ENCODE measurements around the gene SNTN.
"Not testable (repeated sequence)": the region's sequence is repeated elsewhere in the genome, so short reads cannot be mapped to it uniquely, and the experiment has no call there.

Gene SNTN
- 0 reads per million in 4 experiments for total RNA-seq

DNA sequence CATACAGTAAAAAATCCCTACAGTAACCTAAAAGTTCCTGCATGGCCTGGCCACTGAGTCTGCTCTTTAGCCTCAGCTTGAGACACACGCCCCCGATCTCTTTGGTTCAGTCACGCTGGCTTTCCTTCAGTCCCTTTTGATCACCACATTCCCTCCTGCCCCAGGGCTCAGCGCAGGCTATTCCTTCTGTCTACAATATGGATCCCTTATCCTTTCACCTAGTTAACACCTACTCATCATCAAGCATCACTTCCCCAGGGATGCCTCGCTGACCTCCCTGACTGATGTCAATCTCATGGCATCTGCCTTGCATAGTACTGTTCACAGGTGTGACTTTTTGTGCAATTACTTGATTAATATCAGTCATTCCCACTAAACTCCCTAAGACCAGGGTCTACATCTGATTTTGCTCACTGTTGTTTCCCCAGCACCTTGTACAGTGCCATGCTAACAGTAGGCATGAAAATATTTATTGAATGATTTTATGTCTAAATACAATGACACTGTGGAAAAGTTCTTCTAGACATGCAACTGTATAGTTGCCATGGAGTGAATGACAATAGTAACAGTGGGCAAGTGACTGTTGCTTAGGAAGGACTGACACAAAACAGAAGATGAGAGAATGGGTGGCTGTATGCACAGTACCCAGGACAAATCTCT is at the start of gene SNTN:
Gene SNTN (plus strand): TSS at position 610 of the 660 bp plus-strand sequence. CDS start 13 bp downstream, at position 623.
- no peak for DNase-seq

- no peak for DNase-seq
Observed at GRCh38 chr3:63607716-63608115, 44.8 kb upstream of the SNTN start.

DNA sequence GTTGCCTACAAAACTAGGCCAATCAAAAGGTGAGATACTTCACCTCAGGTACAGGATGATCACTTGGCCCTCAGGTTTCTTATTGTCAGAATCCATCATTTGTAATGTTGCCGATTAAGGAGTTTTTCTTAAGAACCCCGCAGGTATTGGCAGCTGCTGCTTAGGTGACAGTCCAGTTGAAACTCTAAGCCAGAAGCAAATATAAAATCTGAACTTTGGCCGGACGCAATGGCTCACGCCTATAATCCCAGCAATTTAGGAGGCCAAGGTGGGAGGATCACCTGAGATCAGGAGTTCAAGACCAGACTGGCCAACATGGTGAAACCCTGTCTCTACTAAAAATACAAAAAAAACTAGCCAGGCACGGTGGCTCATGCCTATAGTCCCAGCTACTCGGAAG is 43.1 kb upstream of the SNTN start:
- DNase-seq, result no peak

DNA sequence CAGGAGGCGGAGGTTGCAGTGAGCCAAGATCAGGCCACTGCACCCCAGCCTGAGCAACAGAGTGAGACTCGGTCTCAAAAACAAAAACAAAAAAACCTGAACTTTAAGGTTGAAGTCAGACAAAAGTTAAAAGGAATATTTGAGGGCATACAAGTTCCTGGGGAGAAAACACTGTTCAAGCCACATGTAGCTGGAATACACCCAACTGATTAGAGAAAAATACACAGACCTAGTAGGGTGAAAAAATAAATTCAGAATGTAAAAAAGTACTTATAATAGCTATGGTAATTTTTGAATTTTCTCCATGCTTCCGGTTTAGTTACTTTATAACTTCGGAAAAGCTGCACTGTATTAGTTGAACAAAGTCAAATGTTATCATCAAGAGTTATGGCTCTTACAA is 42.6 kb upstream of the SNTN start:
- no peak for DNase-seq

GRCh38 chr3:63611382-63611781 is 41.1 kb upstream of the SNTN start:
- no peak for DNase-seq

- DNase-seq, result no peak
Observed at GRCh38 chr3:63613561-63613960, 38.9 kb upstream of the SNTN start.

DNA sequence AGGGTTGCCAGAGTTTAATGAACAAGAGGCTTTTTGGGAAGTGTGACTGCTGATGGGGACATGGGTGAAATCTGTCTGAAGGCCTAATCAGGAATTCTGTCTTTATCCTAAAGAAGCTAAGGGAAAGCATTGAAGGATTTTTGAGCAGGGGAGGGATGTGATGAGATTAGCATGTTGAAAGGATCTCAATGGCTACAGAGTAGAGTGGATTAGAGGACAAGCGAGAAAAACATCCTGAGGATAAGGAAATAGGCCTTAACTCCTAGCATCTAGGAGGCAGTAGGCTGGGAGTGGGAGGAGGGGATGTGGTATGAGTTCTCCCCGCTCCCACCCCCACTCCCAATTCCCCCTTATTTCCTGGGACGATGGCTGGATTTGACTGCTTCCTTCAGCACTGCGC is 35.1 kb upstream of the SNTN start:
- DNase-seq, result no peak

DNA sequence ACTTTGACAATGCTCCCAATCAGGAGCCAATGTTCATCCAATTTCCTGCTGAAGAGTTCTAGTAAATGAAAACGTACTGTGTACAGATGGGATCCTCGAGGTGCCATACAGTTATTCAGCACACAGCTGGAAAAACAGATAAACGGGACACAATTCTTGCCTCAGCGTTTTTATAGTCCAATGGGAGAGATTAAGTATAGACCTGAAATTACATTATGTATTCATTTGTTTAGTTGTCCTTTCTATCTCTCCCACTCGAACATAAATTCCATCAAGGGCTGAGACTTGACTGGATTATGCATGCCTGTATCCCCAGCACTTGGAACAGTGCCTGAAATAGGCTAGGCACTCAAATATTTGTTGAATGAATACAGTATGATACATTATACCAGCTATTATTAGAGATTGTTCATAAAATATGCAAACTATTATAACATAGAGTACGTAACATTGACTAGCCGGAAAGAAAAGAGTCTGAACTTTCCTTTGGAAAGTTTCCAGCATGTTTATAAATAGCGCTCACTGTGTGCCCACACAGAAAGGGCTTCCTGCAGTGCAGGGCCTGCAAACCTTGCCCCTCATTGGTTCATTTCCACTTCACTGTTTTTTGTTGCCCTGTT is 27.4 kb upstream of the SNTN start:
- no peak for DNase-seq

DNA sequence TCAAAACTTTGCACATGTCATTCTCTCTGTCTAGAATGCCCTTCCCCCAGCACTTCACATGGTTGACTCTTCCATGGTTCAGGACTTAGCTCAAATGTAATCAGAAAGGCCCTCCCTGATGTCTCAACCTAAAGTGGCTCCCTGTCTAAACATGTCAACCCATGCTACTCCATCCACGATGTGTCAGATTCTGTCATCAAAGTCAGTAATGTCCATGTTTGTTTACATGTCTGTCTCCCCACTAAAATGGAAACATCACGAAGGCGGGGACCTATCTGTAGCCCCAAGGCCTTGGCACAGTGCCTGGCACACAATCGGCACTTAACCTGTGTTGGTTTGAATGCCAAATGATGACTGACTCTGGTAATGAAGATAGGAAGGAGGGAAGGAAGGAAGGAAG is 20.8 kb upstream of the SNTN start:
- DNase-seq, result no peak

GRCh38 chr3:63635186-63635585 is 17.3 kb upstream of the SNTN start:
- DNase-seq, result no peak

- no peak for DNase-seq
Observed at GRCh38 chr3:63639806-63640205, 12.7 kb upstream of the SNTN start.

GRCh38 chr3:63642488-63642887 is 10.0 kb upstream of the SNTN start:
- no peak for DNase-seq

GRCh38 chr3:63644212-63644797 is 8.2 kb upstream of the SNTN start:
- DNase-seq, result no peak

GRCh38 chr3:63644928-63645781 is 7.3 kb upstream of the SNTN start:
- not testable (repeated sequence) for DNase-seq

DNA sequence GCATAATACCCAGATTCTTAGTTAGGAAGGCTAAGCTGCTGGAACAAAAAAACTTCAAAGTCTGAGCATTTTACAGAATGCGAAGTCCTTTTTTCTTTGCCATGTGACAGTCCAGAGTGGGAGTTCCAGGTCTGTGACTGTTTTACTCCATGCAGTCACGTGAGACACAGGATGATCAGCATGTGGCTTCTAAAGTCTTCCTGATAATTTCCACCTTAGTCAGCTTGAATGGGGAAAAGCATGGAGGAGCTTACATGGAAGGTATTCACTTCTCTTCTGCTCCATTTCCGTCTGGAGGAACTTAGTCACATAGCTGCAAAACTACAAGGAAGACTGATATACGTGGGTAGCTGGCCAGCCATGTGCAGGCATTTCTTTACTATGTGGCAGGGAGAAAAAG is 1.7 kb downstream of the SNTN start:
- no peak for DNase-seq

DNA sequence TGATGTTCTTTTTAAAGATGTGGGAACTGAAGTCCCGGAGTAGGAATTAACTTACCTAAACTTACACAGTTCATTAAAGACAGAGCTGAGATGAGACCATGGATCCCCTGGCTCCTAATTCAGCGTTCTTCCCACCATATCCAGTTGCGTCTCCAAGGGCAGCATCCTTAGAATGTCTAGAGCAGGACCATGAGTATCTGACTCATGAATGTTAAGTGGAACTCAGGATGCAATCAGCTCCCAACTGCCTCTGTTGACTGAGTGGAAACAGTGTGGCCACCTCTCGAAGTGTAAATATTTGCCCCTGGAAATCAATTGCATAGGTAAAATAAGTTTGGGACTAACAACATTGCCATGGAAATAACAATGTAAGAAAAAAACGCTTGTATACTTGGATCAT is 2.5 kb downstream of the SNTN start:
- no peak for DNase-seq

DNA sequence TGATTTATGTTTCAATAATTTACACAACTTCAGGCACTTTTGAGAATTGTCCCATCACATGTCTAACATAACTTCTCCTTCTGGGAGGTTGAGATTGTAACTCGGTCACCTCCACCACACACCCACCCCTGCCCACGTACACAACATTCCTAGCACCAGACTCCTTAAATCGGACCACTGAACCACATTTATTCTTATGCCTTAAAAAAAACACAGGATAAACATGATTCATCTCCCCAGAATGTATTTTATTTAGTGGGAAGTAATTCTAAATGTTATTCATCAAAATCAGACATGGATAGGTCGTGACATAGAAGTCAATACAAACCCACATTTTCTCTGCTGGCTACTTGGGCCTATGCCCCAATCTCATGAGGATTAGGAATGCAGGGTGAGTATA is 3.0 kb downstream of the SNTN start:
- DNase-seq, result no peak

GRCh38 chr3:63656786-63657185 is 4.3 kb downstream of the SNTN start:
- no peak for DNase-seq

GRCh38 chr3:63661242-63661641 is 8.8 kb downstream of the SNTN start:
- DNase-seq, result no peak

DNA sequence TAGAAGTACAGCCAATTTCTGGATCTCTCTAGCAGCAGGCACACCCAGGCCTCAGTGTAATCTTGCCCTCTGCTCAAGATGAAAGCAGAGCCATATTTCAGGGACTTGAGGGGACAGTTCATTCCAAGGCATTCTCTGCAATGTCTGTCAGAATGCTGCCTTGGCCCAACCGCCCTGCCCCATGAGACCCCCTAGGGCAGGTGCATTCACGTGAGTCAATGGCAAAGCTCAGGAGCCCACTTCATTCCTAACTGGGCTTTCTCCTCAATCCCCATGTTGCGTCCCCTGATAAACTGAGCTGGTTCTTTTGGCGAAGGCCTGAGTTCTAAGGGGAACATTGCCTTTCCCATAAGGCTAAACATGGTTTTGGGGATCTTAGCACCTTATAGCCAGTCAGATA is 9.5 kb downstream of the SNTN start:
- DNase-seq, result no peak

DNA sequence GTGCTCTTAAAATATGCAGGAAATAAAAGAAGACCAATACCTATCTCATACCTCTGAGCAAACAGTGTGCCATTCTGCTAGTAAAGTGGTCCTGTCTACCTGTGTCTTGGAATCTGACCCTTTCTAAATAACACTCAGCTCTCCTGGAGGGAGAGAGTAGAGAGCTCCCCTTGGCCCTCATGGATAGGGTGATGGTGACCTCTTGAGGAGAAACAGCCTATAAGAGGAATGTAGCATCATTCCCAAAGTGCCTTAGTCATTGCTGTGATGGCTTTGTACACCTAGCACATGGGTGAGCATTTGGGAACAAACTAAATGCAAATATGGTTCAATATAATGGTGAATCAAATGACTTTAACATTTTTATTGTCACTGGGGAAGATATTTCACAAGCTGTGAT is 10.0 kb downstream of the SNTN start:
- DNase-seq, result no peak

DNA sequence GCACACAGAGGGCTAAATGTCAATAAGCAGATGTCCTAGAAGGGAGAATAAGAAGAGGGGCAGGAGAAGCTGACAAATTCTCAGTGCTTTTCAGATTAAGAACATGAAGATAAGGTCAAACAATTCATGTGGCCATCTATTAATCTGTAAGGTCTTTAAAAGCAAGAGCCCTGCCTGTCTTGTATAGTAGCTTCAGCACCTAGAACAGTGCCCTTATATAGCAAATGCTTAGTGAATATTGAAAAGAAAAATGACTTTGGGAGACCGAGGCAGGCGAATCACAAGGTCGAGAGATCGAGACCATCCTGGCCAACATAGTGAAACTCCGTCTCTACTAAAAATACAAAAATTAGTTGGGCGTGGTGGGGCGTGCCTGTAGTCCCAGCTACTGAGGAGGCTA is 18.1 kb downstream of the SNTN start:
- no peak for DNase-seq

GRCh38 chr3:63673111-63673510 is 20.6 kb downstream of the SNTN start:
- no peak for DNase-seq

- no peak for DNase-seq
Observed at GRCh38 chr3:63674586-63674985, 22.1 kb downstream of the SNTN start.
